Measurements from ENCODE around the gene ATG4C.

ATG4C gene

DNA sequence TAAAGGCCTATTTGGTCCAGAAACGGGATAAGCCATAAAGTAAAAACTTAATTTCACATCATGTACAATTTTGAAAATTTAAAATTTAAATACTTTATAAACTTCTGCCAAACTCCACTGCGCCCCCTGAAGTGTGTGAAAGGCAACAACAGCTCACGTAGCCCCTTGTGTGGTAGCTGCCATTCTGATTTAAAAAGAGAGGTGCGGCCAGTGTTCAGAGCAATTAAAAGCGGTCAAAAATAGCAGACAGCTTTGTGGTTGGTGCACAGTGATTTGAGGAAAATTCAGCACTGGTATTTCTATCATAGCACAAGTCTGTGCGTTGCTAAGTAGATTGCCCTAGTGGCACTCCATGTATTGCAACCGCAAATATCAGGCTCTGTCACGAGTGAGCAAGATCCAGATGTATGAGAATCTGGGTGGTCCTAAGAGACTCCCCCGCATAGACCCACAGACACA, 122.5 kb downstream of the ATG4C start:
- no peak for DNase-seq

- DNase-seq = no peak
Observed at GRCh38 chr1:62908168-62908695, 124.3 kb downstream of the ATG4C start.

GRCh38 chr1:62912028-62912638, 128.2 kb downstream of the ATG4C start:
- peak; percentile 7 for DNase-seq
